HCT116 (cell line): Measurements from ENCODE around the gene PDIA2. TPM values are rescaled to one million over a fixed set of nuclear protein-coding genes. Genes with fewer than 3 reads are reported as not detected.

Source experiments
- ATAC-seq: fragments of 200-7000 bp; cut with Tn5 transposase; 2 replicates; pipeline ENCODE4 v1.9.1; 2020; ENCODE audit warnings: mild to moderate bottlenecking, moderate library complexity
- BruUV-seq: library from RNA; stranded (reverse); fragments of 400-500 nt; replicated peaks from 2 replicates; lab custom pipeline; 2021; lab: Mats Ljungman, UMichigan
- CTCF ChIA-PET: fragments of 300-600 bp; sonication (Branson Sonifier 250); formaldehyde crosslinking; loops from one replicate; lab custom pipeline; 2021; ENCODE audit warnings: antibody characterized with exemption; lab: Charles Lee
- POLR2A ChIA-PET: fragments of 300-600, 350-600 bp; sonication (Branson Sonifier 250); formaldehyde crosslinking; loops from one replicate; lab custom pipeline; 2021; ENCODE audit warnings: antibody characterized with exemption; lab: Charles Lee
- RAD21 ChIA-PET, 2 experiments: fragments of 300-600 bp; sonication (Branson Sonifier 250); formaldehyde crosslinking; loops; one replicate each; lab custom pipeline; 2023; ENCODE audit warnings: low total read pairs in 2 of 2; ENCODE audit not compliant: uncharacterized antibody in 2 of 2, unreplicated experiment in 2 of 2, low non-redundant PET in 1 of 2; lab: Charles Lee
- DNase-seq: peaks from one replicate; pipeline ENCODE4 v3.0.0-alpha.2; 2010; ENCODE audit warnings: low read depth, low spot score
- H2AFZ ChIP-seq: fragments of 200-600 bp; shearing (Covaris generic), sonication (generic); 2 replicates; pipeline ENCODE4 v1.6.1; 2017; ENCODE audit warnings: low read depth, mixed run types, mixed read lengths, antibody characterized with exemption, low read length; ENCODE audit not compliant: poor library complexity, severe bottlenecking
- H3K27ac ChIP-seq: 2 replicates; pipeline ENCODE4 v1.5.1; 2012; ENCODE audit warnings: low read depth, low read length
- H3K27me3 ChIP-seq: fragments of 200-600 bp; sonication (generic); 2 replicates; pipeline ENCODE4 v1.6.1; 2016; ENCODE audit warnings: mixed run types, low read length, mixed read lengths; ENCODE audit not compliant: insufficient read depth
- H3K36me3 ChIP-seq, 2 experiments: fragments of 200-500 bp in 1 of 2; fragments of 200-600 bp in 1 of 2; sonication (Bioruptor generic) in 1 of 2; sonication (generic) in 1 of 2; 2 replicates each; pipeline versions ENCODE4 v1.5.1 to v1.6.1; 2014 to 2016; ENCODE audit warnings: low read length in 2 of 2, inconsistent platforms in 1 of 2, mixed read lengths in 1 of 2, mixed run types in 1 of 2; ENCODE audit not compliant: insufficient read depth in 2 of 2, control insufficient read depth in 1 of 2
- H3K4me1 ChIP-seq, 2 experiments: fragments of 200-600 bp in 1 of 2; sonication (generic) in 1 of 2; 2 replicates each; pipeline versions ENCODE4 v1.5.1 to v1.6.1; 2012 to 2017; ENCODE audit warnings: low read length in 2 of 2, inconsistent platforms in 1 of 2, mild to moderate bottlenecking in 1 of 2, mixed read lengths in 1 of 2, mixed run types in 1 of 2, moderate library complexity in 1 of 2; ENCODE audit not compliant: insufficient read depth in 2 of 2, control insufficient read depth in 1 of 2
- H3K4me2 ChIP-seq: fragments of 200-600 bp; sonication (generic); 2 replicates; pipeline ENCODE4 v1.6.1; 2017; ENCODE audit warnings: mixed run types, low read length, mixed read lengths
- H3K4me3 ChIP-seq, 2 experiments: fragments of 200-600 bp in 1 of 2; sonication (generic) in 1 of 2; replicated peaks in 1 of 2; 2 replicates each; pipeline ENCODE4 v1.5.1; 2011 to 2016; ENCODE audit warnings: low read length in 2 of 2, control low read depth in 1 of 2, low read depth in 1 of 2, mild to moderate bottlenecking in 1 of 2, mixed read lengths in 1 of 2, mixed run types in 1 of 2
- H3K79me2 ChIP-seq: fragments of 200-600 bp; sonication (generic); 2 replicates; pipeline ENCODE4 v1.6.1; 2017; ENCODE audit warnings: mild to moderate bottlenecking, mixed run types, low read length, moderate library complexity, mixed read lengths; ENCODE audit not compliant: insufficient read depth
- H3K9ac ChIP-seq: fragments of 200-600 bp; sonication (generic); 2 replicates; pipeline ENCODE4 v1.6.1; 2016; ENCODE audit warnings: low read length, mixed read lengths
- H3K9me2 ChIP-seq: fragments of 200-600 bp; sonication (generic), shearing (Covaris generic); 2 replicates; pipeline ENCODE4 v1.6.1; 2017; ENCODE audit warnings: mixed run types, mild to moderate bottlenecking, moderate library complexity; ENCODE audit not compliant: insufficient read depth
- H3K9me3 ChIP-seq, 2 experiments: fragments of 200-500 bp in 1 of 2; fragments of 200-600 bp in 1 of 2; sonication (Bioruptor generic) in 1 of 2; sonication (generic) in 1 of 2; 2 replicates each; pipeline ENCODE4 v1.6.1; 2014 to 2017; ENCODE audit warnings: low read length in 2 of 2, mixed read lengths in 2 of 2, inconsistent platforms in 1 of 2, low read depth in 1 of 2, mild to moderate bottlenecking in 1 of 2, mixed run types in 1 of 2, moderate library complexity in 1 of 2; ENCODE audit not compliant: control insufficient read depth in 1 of 2, insufficient read depth in 1 of 2
- H4K20me1 ChIP-seq: fragments of 200-600 bp; sonication (generic), shearing (Covaris generic); 2 replicates; pipeline ENCODE4 v1.6.1; 2017; ENCODE audit warnings: mixed run types, mild to moderate bottlenecking, moderate library complexity; ENCODE audit not compliant: insufficient read depth
- CBX3 ChIP-seq: IDR thresholded peaks from 2 replicates; pipeline ENCODE4 v1.6.1; 2012; ENCODE audit warnings: low read depth
- CEBPB ChIP-seq: IDR thresholded peaks from 2 replicates; pipeline ENCODE4 v1.6.1; 2012; ENCODE audit warnings: low read depth
- CTCF ChIP-seq, 3 experiments: fragments of 200-600 bp in 1 of 3; sonication (generic) in 1 of 3; IDR thresholded peaks in 2 of 3; conservative IDR thresholded peaks in 1 of 3; 2 replicates each; pipeline ENCODE4 v1.5.1; 2012 to 2017; ENCODE audit warnings: low read depth in 2 of 3, low read length in 2 of 3, antibody characterized with exemption in 1 of 3, borderline replicate concordance in 1 of 3, control low read depth in 1 of 3, mild to moderate bottlenecking in 1 of 3, mixed read lengths in 1 of 3, mixed run types in 1 of 3, moderate library complexity in 1 of 3; ENCODE audit not compliant: insufficient read depth in 1 of 3
- EGR1 ChIP-seq: IDR thresholded peaks from 2 replicates; pipeline ENCODE4 v1.6.1; 2012; ENCODE audit warnings: low read depth
- ELF1 ChIP-seq: IDR thresholded peaks from 2 replicates; pipeline ENCODE4 v1.6.1; 2012; ENCODE audit warnings: low read depth, borderline replicate concordance
- EZH2phosphoT487 ChIP-seq: fragments of 200-600 bp; IDR thresholded peaks from 2 replicates; pipeline ENCODE4 v1.6.1; 2018; ENCODE audit warnings: antibody characterized with exemption, borderline replicate concordance
- FOSL1 ChIP-seq: IDR thresholded peaks from 2 replicates; pipeline ENCODE4 v1.6.1; 2012; ENCODE audit warnings: low read depth
- JUND ChIP-seq: IDR thresholded peaks from 2 replicates; pipeline ENCODE4 v1.6.1; 2012
- MAX ChIP-seq: IDR thresholded peaks from 2 replicates; pipeline ENCODE4 v1.6.1; 2012
- POLR2A ChIP-seq: IDR thresholded peaks from 2 replicates; pipeline ENCODE4 v1.7.0; 2011; ENCODE audit warnings: borderline replicate concordance; ENCODE audit not compliant: insufficient read depth, insufficient read length; ENCODE audit errors: extremely low read depth
- POLR2AphosphoS5 ChIP-seq: IDR thresholded peaks from 2 replicates; pipeline ENCODE4 v1.6.1; 2011; ENCODE audit warnings: mild to moderate bottlenecking, low read depth, low read length, moderate library complexity
- RAD21 ChIP-seq: IDR thresholded peaks from 2 replicates; pipeline ENCODE4 v1.6.1; 2012; ENCODE audit warnings: low read depth, mild to moderate bottlenecking
- SIN3A ChIP-seq: IDR thresholded peaks from 2 replicates; pipeline ENCODE4 v1.6.1; 2012; ENCODE audit warnings: low read depth
- SP1 ChIP-seq: IDR thresholded peaks from 2 replicates; pipeline ENCODE4 v1.6.1; 2012; ENCODE audit warnings: low read depth
- YY1 ChIP-seq: IDR thresholded peaks from 2 replicates; pipeline ENCODE4 v1.6.1; 2011; ENCODE audit warnings: low read length, low read depth, moderate library complexity, mild to moderate bottlenecking; ENCODE audit not compliant: insufficient replicate concordance; ENCODE audit errors: extremely low read depth
- ZFX ChIP-seq: fragments of 450-650 bp; IDR thresholded peaks from 2 replicates; pipeline ENCODE4 v1.6.1; 2017
- ZNF274 ChIP-seq: fragments of 200-500 bp; sonication (Bioruptor generic); IDR thresholded peaks from 2 replicates; pipeline ENCODE4 v1.6.1; 2014; ENCODE audit warnings: mild to moderate bottlenecking, low read depth, low read length, inconsistent platforms
- intact Hi-C: fragments of 100-400 bp; cut with micrococcal nuclease; formaldehyde crosslinking; loops from 2 replicates; pipeline ENCODE4 v1.10.0; 2022
- total RNA-seq: library from RNA; stranded (reverse); gene quantifications from one replicate; pipeline ENCODE4 v1.2.1, GENCODE V29; 2021; ENCODE audit not compliant: unreplicated experiment
- TF ChIP-seq, protein P1 (sequence below): IDR thresholded peaks from 2 replicates; pipeline ENCODE4 v1.6.1; 2012; ENCODE audit warnings: low read depth
- TF ChIP-seq, protein P2 (sequence below): IDR thresholded peaks from 2 replicates; pipeline ENCODE4 v1.6.1; 2011; ENCODE audit warnings: mild to moderate bottlenecking, low read length, moderate library complexity; ENCODE audit not compliant: insufficient replicate concordance; ENCODE audit errors: extremely low read depth

Gene PDIA2
- total RNA-seq, 1 experiment from 2014 or later, result 0.93 TPM

DNA sequence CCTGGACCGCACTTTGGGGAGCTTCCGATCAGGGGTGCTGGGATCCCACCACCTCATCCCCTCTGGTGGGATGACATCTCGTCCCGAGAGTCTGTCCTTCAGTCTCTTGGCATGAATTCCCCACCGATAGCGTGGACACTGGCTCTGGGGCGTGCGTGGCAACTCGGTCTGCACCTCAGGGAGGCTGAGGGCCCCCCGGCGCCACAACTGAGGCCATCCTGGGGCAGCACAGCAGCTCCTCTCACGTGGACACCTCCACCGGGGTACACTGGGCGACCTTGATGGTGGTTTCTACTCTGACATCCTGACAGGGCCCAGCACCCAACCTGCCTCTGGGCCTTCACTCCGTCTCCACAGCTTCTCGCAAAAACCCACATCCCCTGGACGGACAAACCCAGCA, 8.6 kb downstream of the PDIA2 start:
- Histone ChIP-seq H3K9me2 (no peaks in the 10 kb centered on the region), H3K27ac (no peak overlapping the region), H3K9ac (no peak overlapping the region), H2AFZ (no peak overlapping the region), H3K9me3 (no peaks in the 10 kb centered on the region), H3K79me2 (no peaks in the 10 kb centered on the region), H4K20me1 (no peaks in the 10 kb centered on the region), H3K4me2 (no peak overlapping the region), H3K36me3 (no peaks in the 10 kb centered on the region), H3K4me3 (no peak overlapping the region)
- CTCF ChIA-PET, result no interaction called here
- DNase-seq, result no peak
- RAD21 ChIA-PET, result no interaction called here
- POLR2A ChIA-PET, result no interaction called here
- no peak for TF ChIP-seq EGR1
- no peak for TF ChIP-seq RAD21
- TF ChIP-seq, protein P1, sequence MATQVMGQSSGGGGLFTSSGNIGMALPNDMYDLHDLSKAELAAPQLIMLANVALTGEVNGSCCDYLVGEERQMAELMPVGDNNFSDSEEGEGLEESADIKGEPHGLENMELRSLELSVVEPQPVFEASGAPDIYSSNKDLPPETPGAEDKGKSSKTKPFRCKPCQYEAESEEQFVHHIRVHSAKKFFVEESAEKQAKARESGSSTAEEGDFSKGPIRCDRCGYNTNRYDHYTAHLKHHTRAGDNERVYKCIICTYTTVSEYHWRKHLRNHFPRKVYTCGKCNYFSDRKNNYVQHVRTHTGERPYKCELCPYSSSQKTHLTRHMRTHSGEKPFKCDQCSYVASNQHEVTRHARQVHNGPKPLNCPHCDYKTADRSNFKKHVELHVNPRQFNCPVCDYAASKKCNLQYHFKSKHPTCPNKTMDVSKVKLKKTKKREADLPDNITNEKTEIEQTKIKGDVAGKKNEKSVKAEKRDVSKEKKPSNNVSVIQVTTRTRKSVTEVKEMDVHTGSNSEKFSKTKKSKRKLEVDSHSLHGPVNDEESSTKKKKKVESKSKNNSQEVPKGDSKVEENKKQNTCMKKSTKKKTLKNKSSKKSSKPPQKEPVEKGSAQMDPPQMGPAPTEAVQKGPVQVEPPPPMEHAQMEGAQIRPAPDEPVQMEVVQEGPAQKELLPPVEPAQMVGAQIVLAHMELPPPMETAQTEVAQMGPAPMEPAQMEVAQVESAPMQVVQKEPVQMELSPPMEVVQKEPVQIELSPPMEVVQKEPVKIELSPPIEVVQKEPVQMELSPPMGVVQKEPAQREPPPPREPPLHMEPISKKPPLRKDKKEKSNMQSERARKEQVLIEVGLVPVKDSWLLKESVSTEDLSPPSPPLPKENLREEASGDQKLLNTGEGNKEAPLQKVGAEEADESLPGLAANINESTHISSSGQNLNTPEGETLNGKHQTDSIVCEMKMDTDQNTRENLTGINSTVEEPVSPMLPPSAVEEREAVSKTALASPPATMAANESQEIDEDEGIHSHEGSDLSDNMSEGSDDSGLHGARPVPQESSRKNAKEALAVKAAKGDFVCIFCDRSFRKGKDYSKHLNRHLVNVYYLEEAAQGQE, result no peak
- TF ChIP-seq, protein P2, sequence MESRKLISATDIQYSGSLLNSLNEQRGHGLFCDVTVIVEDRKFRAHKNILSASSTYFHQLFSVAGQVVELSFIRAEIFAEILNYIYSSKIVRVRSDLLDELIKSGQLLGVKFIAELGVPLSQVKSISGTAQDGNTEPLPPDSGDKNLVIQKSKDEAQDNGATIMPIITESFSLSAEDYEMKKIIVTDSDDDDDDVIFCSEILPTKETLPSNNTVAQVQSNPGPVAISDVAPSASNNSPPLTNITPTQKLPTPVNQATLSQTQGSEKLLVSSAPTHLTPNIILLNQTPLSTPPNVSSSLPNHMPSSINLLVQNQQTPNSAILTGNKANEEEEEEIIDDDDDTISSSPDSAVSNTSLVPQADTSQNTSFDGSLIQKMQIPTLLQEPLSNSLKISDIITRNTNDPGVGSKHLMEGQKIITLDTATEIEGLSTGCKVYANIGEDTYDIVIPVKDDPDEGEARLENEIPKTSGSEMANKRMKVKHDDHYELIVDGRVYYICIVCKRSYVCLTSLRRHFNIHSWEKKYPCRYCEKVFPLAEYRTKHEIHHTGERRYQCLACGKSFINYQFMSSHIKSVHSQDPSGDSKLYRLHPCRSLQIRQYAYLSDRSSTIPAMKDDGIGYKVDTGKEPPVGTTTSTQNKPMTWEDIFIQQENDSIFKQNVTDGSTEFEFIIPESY, result no peak
- TF ChIP-seq YY1, result no peak
- TF ChIP-seq ELF1, result no peak
- no peak for TF ChIP-seq ZFX
- TF ChIP-seq POLR2AphosphoS5, result no peak
- TF ChIP-seq MAX, result no peak
- TF ChIP-seq ZNF274, result no peak
- TF ChIP-seq CEBPB, result no peak
- no peak for TF ChIP-seq POLR2A
- TF ChIP-seq FOSL1, result no peak
- no peak for TF ChIP-seq CTCF (IDR thresholded peaks at IDR 0.05 in 2 of 3, conservative IDR thresholded peaks at IDR 0.05 in 1 of 3; ENCODE audit: borderline replicate concordance in 1 of 3, insufficient read depth in 1 of 3, low read depth in 2 of 3, low read length in 2 of 3)
- no peak for TF ChIP-seq SIN3A
- no peak for TF ChIP-seq SP1
- no peak for TF ChIP-seq EZH2phosphoT487
- no peak for TF ChIP-seq JUND
- no peak for TF ChIP-seq CBX3
- TF ChIP-seq, all 23 proteins: peak for 0
- H3K4me1 ChIP-seq, result no peaks in the 10 kb centered on the region
- no peaks in the 10 kb centered on the region for H3K27me3 ChIP-seq
- intact Hi-C loops, result no loop called here
- no TSS peak for BruUV-seq
- ATAC-seq, result no peak
